CD4-positive, alpha-beta memory T cell (primary cell): ENCODE measurements around the gene GATAD2B. TPM values are rescaled to one million over a fixed set of nuclear protein-coding genes. Genes with fewer than 3 reads are reported as not detected.
A peak's percentile ranks its signal among the peaks of the same experiment; 100 is the strongest.
"Not testable (repeated sequence)": the region's sequence is repeated elsewhere in the genome, so short reads cannot be mapped to it uniquely, and the experiment has no call there.

ENCODE experiments used
- CTCF ChIA-PET: fragments of 350-600 bp; sonication (Branson Sonifier 250); formaldehyde crosslinking; loops from one replicate; lab custom pipeline; 2021; ENCODE audit warnings: inconsistent platforms; ENCODE audit not compliant: partially characterized antibody; lab: Charles Lee
- POLR2A ChIA-PET: fragments of 350-600 bp; sonication (Branson Sonifier 250); formaldehyde crosslinking; loops from one replicate; lab custom pipeline; 2021; ENCODE audit not compliant: partially characterized antibody; lab: Charles Lee
- DNase-seq, 5 donors: peaks; one replicate each; pipeline versions ENCODE4 v3.0.0 to v3.0.0-alpha.2; 2020 to 2022; ENCODE audit warnings: mixed read lengths in 1 of 5
- H3K27ac ChIP-seq: one replicate; pipeline ENCODE4 v1.7.0; 2013; ENCODE audit warnings: low read depth, low read length
- H3K27me3 ChIP-seq: 2 replicates; pipeline ENCODE4 v1.7.0; 2013; ENCODE audit warnings: mild to moderate bottlenecking, low read length, moderate library complexity; ENCODE audit not compliant: insufficient read depth
- H3K36me3 ChIP-seq: 2 replicates; pipeline ENCODE4 v1.7.0; 2013; ENCODE audit warnings: mild to moderate bottlenecking, low read length, moderate library complexity; ENCODE audit not compliant: insufficient read depth
- H3K4me1 ChIP-seq: 2 replicates; pipeline ENCODE4 v1.7.0; 2013; ENCODE audit warnings: mild to moderate bottlenecking, low read length, moderate library complexity; ENCODE audit not compliant: insufficient read depth
- H3K4me3 ChIP-seq, 2 donors: one replicate each; pipeline ENCODE4 v1.7.0; 2013; ENCODE audit warnings: low read length in 2 of 2, mild to moderate bottlenecking in 1 of 2
- H3K9me3 ChIP-seq, 2 donors: one replicate each; pipeline ENCODE4 v1.7.0; 2013; ENCODE audit warnings: low read length in 2 of 2, control low read depth in 1 of 2; ENCODE audit not compliant: control insufficient read depth in 1 of 2
- H3K27ac Mint-ChIP-seq, 7 donors: one replicate each; pipeline ENCODE4 v1.8.0; 2020 to 2021; ENCODE audit warnings: mixed read lengths in 7 of 7, mild to moderate bottlenecking in 6 of 7, inconsistent platforms in 3 of 7, moderate library complexity in 3 of 7
- H3K27me3 Mint-ChIP-seq, 2 donors: one replicate each; pipeline ENCODE4 v1.8.0; 2020 to 2021; ENCODE audit warnings: mixed read lengths in 2 of 2
- H3K36me3 Mint-ChIP-seq, 2 donors: one replicate each; pipeline ENCODE4 v1.8.0; 2020 to 2021; ENCODE audit warnings: mixed read lengths in 2 of 2, inconsistent platforms in 1 of 2, mild to moderate bottlenecking in 1 of 2
- H3K4me1 Mint-ChIP-seq, 4 donors: one replicate each; pipeline ENCODE4 v1.8.0; 2020 to 2021; ENCODE audit warnings: mixed read lengths in 4 of 4, mild to moderate bottlenecking in 1 of 4
- H3K4me3 Mint-ChIP-seq, 8 donors: one replicate each; pipeline ENCODE4 v1.8.0; 2020 to 2021; ENCODE audit warnings: mixed read lengths in 8 of 8, mild to moderate bottlenecking in 7 of 8, moderate library complexity in 6 of 8, inconsistent platforms in 3 of 8
- H3K9me3 Mint-ChIP-seq, 8 donors: one replicate each; pipeline ENCODE4 v1.8.0; 2020 to 2021; ENCODE audit warnings: mixed read lengths in 8 of 8, mild to moderate bottlenecking in 5 of 8, inconsistent platforms in 3 of 8, moderate library complexity in 1 of 8
- intact Hi-C: fragments of 100-400 bp; cut with micrococcal nuclease; formaldehyde crosslinking; loops from one replicate; pipeline ENCODE4 v1.15.1; 2023
- polyA plus RNA-seq, 2 donors: library from polyadenylated mRNA; unstranded; fragments of 300-500 nt; fragmentation: Illumina TruSeq; gene quantifications; one replicate each; pipeline ENCODE4 v1.2.3, GENCODE V29; 2021
- total RNA-seq, 2 experiments: library from RNA; stranded (reverse); gene quantifications; one replicate each; pipeline ENCODE4 v1.2.3, GENCODE V29; 2021

The GATAD2B gene
- total and polyA plus RNA-seq, 4 experiments from 2014 or later, result 1.8 to 104 (median 51.3) TPM

DNA sequence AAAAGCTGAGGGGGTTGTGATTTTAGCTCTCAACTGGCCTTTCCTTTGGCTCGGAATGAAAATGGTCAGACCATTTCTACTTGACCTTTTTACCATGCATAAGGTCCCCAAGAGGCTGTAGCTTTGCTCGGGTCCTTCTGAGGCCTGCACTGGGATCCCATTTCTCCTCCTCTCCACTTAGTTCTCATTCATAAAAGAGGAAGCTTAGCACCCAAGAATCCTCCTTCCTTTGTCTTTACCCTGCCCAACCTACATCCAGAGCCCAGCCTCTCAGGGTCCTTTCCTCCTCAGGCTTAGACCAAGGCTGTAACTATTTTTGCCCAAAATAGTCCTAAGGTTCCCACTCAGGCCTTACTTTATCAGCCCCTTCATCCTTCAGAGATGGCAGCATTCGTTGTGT, 153.6 kb downstream of the GATAD2B start:
- H3K4me1 Mint-ChIP-seq, result peaks cover 0 to 7% (median 2%) of the 10 kb centered on the region in 4 donors
- Histone ChIP-seq H3K27me3 (no peaks in the 10 kb centered on the region), H3K36me3 (peaks cover 28% of the 10 kb centered on the region), H3K4me3 (no peak overlapping the region), H3K27ac (no peak overlapping the region), H3K4me1 (no peaks in the 10 kb centered on the region), H3K9me3 (no peaks in the 10 kb centered on the region)
- peaks cover 24 to 52% of the 10 kb centered on the region in 2 donors for H3K36me3 Mint-ChIP-seq
- intact Hi-C loops, result no loop called here
- CTCF ChIA-PET, result no interaction called here
- no peaks in the 10 kb centered on the region for H3K9me3 Mint-ChIP-seq
- no peak for DNase-seq
- H3K4me3 Mint-ChIP-seq, result no peak overlapping the region
- POLR2A ChIA-PET, result no interaction called here
- H3K27ac Mint-ChIP-seq, result peak overlapping the region in 3 of 7 donors; percentile 3 to 42 (median 19)
- no peaks in the 10 kb centered on the region for H3K27me3 Mint-ChIP-seq

DNA sequence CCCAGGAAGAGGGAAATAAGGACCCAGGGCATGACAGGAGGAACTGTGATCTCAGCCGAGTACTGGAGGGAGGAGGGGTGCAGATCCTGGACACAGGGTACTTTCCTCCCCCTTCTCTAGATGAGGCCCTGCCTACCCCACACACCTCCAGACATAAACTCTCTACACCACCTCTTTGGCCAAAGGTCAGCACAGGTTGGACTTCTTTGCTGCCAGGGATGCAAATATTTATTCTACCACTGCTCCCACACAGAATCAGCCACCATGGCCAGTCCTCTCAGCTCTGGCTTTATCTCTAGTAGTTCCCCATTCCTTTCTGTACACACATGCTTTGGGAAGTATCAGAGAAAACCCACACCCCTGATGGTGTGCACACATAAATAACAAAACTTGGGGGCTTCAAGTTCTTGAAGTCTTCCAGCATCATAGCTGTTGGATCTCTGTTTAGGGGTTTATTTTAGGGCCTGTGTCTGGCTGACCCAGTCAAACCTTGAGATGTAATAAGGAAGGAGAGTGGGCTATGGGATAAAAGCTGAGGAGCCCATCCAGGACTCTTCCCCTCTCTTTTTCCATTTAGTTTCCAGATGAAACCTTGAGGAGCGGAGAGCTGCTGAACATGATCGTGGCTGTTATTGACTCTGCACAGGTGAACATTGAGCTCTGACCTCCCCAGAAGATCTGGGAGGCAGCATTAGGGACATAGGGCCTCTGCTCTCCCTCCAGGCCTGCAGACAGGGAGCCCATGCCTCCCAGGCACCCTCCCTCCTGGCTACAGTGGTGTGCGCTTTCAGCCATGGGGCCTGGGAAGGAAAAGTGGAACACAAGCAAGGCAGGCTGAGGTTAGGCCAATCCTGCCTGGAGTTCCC, 154.2 kb downstream of the GATAD2B start:
- Mint-ChIP-seq H3K27me3 (no peaks in the 10 kb centered on the region), H3K27ac (peak overlapping the region in 1 of 7 donors; percentile 6), H3K4me1 (peaks cover 0 to 1% (median 0%) of the 10 kb centered on the region in 4 donors), H3K4me3 (no peak overlapping the region), H3K9me3 (no peaks in the 10 kb centered on the region), H3K36me3 (peaks cover 24 to 57% of the 10 kb centered on the region in 2 donors)
- intact Hi-C loops, result no loop called here
- Histone ChIP-seq H3K27ac (no peak overlapping the region), H3K4me1 (no peaks in the 10 kb centered on the region), H3K36me3 (peaks cover 35% of the 10 kb centered on the region), H3K9me3 (no peaks in the 10 kb centered on the region), H3K4me3 (no peak overlapping the region), H3K27me3 (no peaks in the 10 kb centered on the region)
- ChIA-PET POLR2A (no interaction called here), CTCF (no interaction called here)
- DNase-seq, result no peak

DNA sequence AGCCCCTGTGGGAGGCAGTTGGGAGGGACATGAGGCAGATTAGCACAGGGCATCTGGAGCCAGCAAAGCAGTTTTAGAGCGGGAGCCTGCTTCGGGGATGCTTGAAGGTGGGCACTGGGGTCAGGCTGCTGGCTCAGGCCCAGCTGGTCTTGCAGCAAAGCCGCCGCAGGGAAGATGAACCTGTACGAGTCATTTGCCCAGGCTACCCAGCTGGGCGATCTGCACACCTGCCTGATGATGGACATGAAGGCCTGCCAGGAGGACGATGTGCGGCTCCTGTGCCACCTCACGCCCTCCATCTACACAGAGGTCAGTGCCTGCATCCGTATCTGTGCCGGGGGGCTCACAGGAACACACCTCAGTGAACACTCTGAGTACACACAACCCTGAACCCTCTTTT, 155.3 kb downstream of the GATAD2B start:
- H3K4me3 ChIP-seq, result no peak overlapping the region
- Mint-ChIP-seq H3K27me3 (no peaks in the 10 kb centered on the region), H3K27ac (no peak overlapping the region), H3K9me3 (no peaks in the 10 kb centered on the region), H3K36me3 (peaks cover 29 to 61% of the 10 kb centered on the region in 2 donors), H3K4me1 (no peaks in the 10 kb centered on the region), H3K4me3 (no peak overlapping the region)
- H3K27ac ChIP-seq, result no peak overlapping the region
- intact Hi-C loops, result no loop called here
- no peaks in the 10 kb centered on the region for H3K27me3 ChIP-seq
- no peak for DNase-seq
- no peaks in the 10 kb centered on the region for H3K4me1 ChIP-seq
- no peaks in the 10 kb centered on the region for H3K9me3 ChIP-seq
- POLR2A ChIA-PET, result no interaction called here
- peaks cover 46% of the 10 kb centered on the region for H3K36me3 ChIP-seq
- CTCF ChIA-PET, result no interaction called here

DNA sequence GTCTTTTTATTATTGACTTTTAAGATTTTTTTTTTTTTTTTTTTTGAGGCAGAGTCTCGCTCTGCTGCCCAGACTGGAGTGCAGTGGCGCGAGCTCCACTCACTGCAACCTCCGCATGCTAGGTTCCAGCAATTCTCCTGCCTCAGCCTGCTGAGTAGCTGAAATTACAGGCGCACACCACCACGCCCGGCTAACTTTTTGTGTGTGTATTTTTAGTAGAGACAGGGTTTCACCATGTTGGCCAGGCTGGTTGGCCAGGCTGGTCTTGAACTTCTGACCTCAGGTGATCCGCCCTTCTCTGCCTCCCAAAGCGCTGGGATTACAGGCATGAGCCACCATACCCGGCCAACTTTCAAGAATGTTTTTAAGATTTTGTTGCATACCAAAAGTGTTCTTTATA, 156.1 kb downstream of the GATAD2B start:
- CTCF ChIA-PET, result interaction anchor here (0.6 kb wide), 1 partner anchor 370 kb away, joined by 3 read pairs; no protein-coding TSS in a partner anchor
- H3K36me3 Mint-ChIP-seq, result peaks cover 35 to 67% of the 10 kb centered on the region in 2 donors
- H3K27me3 ChIP-seq, H3K4me3 ChIP-seq, H3K27me3 Mint-ChIP-seq, H3K9me3 Mint-ChIP-seq, intact Hi-C loops, H3K4me1 ChIP-seq, POLR2A ChIA-PET, H3K27ac ChIP-seq, DNase-seq, H3K4me1 Mint-ChIP-seq, H3K4me3 Mint-ChIP-seq, H3K9me3 ChIP-seq, H3K27ac Mint-ChIP-seq: not testable (repeated sequence)
- H3K36me3 ChIP-seq, result peaks cover 47% of the 10 kb centered on the region

DNA sequence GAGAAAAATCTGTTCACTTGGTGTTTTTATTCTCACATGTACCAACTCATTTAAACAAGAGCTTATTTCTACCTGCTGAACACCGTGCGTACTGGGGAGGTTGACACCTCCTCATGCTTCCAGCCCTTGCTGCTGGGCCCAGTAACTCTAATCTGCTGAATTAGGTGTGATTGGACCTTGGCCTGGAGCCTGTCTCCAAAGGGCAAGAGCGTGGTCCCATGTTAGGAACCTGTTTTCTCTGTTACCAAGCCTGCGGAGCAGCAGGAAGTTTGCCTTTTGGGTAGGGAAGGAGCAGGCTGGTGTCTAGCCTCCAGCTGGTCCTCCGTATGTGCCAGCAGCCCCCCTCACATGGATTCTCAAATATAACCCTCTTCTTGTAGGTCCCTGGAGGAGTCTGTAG, 158.5 kb downstream of the GATAD2B start:
- H3K4me1 Mint-ChIP-seq, result peaks cover 0 to 1% (median 0%) of the 10 kb centered on the region in 4 donors
- Histone ChIP-seq H3K36me3 (peaks cover 53% of the 10 kb centered on the region), H3K4me1 (no peaks in the 10 kb centered on the region), H3K27me3 (no peaks in the 10 kb centered on the region), H3K9me3 (no peaks in the 10 kb centered on the region), H3K4me3 (no peak overlapping the region), H3K27ac (no peak overlapping the region)
- H3K27ac Mint-ChIP-seq, result no peak overlapping the region
- DNase-seq, result no peak
- H3K9me3 Mint-ChIP-seq, result no peaks in the 10 kb centered on the region
- CTCF ChIA-PET, result no interaction called here
- H3K36me3 Mint-ChIP-seq, result peaks cover 42 to 74% of the 10 kb centered on the region in 2 donors
- no peak overlapping the region for H3K4me3 Mint-ChIP-seq
- intact Hi-C loops, result no loop called here
- no peaks in the 10 kb centered on the region for H3K27me3 Mint-ChIP-seq
- POLR2A ChIA-PET, result interaction anchor here (1.3 kb wide), 1 partner anchor 37 kb away, joined by 5 read pairs; the partner anchor contains the start of gene INTS3

DNA sequence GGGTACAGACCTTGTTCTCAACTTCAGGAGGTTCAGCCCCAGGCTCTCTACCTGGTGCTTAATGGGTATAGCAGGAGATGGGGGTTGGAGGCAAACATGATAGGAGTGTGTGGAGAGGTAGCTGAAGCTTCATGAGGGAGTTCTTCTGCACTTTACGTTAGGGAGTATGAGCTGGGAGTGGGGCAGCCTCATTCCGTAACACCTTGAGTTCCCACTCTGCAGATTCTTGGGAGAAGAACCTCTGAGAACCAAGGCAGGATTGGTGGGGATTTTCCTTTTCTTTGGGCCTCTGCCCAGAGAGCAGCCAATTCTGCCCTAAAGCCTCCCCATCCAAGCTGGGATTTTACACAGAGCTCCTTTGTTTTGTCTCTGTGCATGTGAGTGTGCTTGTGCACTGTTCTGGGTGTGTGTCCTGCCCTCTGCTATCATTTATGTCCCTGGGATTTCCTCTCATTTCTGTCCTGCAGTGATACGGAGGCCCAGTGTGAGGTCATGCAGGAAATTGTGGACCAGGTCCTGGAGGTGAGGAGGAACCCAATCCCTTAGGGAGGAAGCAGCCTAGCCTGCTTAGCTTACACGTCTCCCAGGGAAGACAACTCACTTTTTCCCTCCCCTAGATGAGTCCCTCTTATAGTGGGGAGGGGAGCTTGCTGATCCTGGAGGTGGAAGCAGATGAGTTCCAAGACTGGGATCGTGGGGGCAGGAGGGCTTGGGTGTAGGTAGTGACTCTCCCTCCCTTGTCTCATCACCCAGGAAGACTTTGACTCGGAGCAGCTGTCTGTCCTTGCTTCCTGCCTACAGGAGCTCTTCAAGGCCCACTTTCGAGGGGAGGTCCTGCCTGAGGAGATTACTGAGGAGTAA, 159.2 kb downstream of the GATAD2B start:
- peaks cover 55% of the 10 kb centered on the region for H3K36me3 ChIP-seq
- ChIA-PET POLR2A (interaction anchor here (0.6 to 1.3 kb wide), 2 partner anchors 10 to 36 kb away, joined by 3 to 5 read pairs; partner anchors contain the start of gene INTS3), CTCF (interaction anchor here (1.2 kb wide), 1 partner anchor 17 kb away, joined by 3 read pairs; no protein-coding TSS in a partner anchor)
- Mint-ChIP-seq H3K4me1 (peaks cover 0 to 1% (median 0%) of the 10 kb centered on the region in 4 donors), H3K4me3 (no peak overlapping the region), H3K36me3 (peaks cover 39 to 68% of the 10 kb centered on the region in 2 donors), H3K27ac (peak overlapping the region in 3 of 7 donors; percentile 25 to 59 (median 52)), H3K27me3 (no peaks in the 10 kb centered on the region), H3K9me3 (no peaks in the 10 kb centered on the region)
- no peaks in the 10 kb centered on the region for H3K27me3 ChIP-seq
- no peak overlapping the region for H3K27ac ChIP-seq
- H3K4me3 ChIP-seq, result no peak overlapping the region
- intact Hi-C loops, result no loop called here
- H3K9me3 ChIP-seq, result no peaks in the 10 kb centered on the region
- no peak for DNase-seq
- no peaks in the 10 kb centered on the region for H3K4me1 ChIP-seq

DNA sequence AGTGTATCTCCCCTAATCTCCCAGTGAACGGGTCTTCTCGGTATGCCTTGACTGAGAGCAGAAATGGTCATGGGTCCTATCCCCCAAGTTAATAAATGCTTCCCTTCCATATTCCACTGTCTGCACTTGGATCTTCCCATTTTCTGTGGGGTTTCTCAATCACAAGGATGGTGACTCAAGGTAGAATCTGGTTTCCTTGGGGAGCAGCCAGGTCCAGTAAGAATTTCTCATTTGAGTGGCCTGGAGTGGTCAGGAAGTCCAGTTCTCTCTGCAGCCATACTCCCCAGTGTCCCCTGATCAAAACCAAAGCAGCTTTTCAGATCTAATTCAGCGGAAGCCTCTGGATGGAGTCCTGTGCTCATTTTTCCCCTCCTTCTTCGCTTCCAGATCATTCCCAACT, 162.3 kb downstream of the GATAD2B start:
- no peaks in the 10 kb centered on the region for H3K4me1 ChIP-seq
- H3K27ac Mint-ChIP-seq, result peak overlapping the region in 1 of 7 donors; percentile 4
- H3K9me3 ChIP-seq, result no peaks in the 10 kb centered on the region
- CTCF ChIA-PET, result interaction anchor here (2.7 kb wide), 1 partner anchor 11 kb away, joined by 7 read pairs; no protein-coding TSS in a partner anchor
- intact Hi-C loops, result no loop called here
- no peaks in the 10 kb centered on the region for H3K27me3 Mint-ChIP-seq
- H3K4me3 ChIP-seq, result no peak overlapping the region
- H3K36me3 Mint-ChIP-seq, result peaks cover 44 to 68% of the 10 kb centered on the region in 2 donors
- H3K27me3 ChIP-seq, result no peaks in the 10 kb centered on the region
- H3K36me3 ChIP-seq, result peaks cover 55% of the 10 kb centered on the region
- H3K9me3 Mint-ChIP-seq, result no peaks in the 10 kb centered on the region
- peaks cover 0 to 1% (median 0%) of the 10 kb centered on the region in 4 donors for H3K4me1 Mint-ChIP-seq
- H3K27ac ChIP-seq, result no peak overlapping the region
- POLR2A ChIA-PET, result no interaction called here
- DNase-seq, result no peak
- H3K4me3 Mint-ChIP-seq, result no peak overlapping the region
